Karpas-422 (cell line): ENCODE measurements around the gene CREB5. TPM values are rescaled to one million over a fixed set of nuclear protein-coding genes. Genes with fewer than 3 reads are reported as not detected.

Source experiments
- DNase-seq: peaks from one replicate; pipeline ENCODE4 v3.0.0-alpha.2; 2015
- H2AFZ ChIP-seq: fragments of 200-600 bp; sonication (generic); 2 replicates; pipeline ENCODE4 v1.6.1; 2014; ENCODE audit warnings: antibody characterized with exemption, low read length, mixed read lengths
- H3K27ac ChIP-seq: fragments of 200-600 bp; sonication (generic); 2 replicates; pipeline ENCODE4 v1.5.1; 2014; ENCODE audit warnings: mild to moderate bottlenecking, low read length, moderate library complexity
- H3K27me3 ChIP-seq: fragments of 200-600 bp; sonication (generic); 2 replicates; pipeline ENCODE4 v1.6.1; 2014; ENCODE audit warnings: low read length, mixed read lengths
- H3K36me3 ChIP-seq: fragments of 200-600 bp; sonication (generic); 2 replicates; pipeline ENCODE4 v1.6.1; 2014; ENCODE audit warnings: low read length, mixed read lengths; ENCODE audit not compliant: insufficient read depth
- H3K4me1 ChIP-seq: fragments of 200-600 bp; sonication (generic); 2 replicates; pipeline ENCODE4 v1.6.1; 2014; ENCODE audit warnings: mild to moderate bottlenecking, low read length, mixed read lengths
- H3K4me2 ChIP-seq: fragments of 200-600 bp; sonication (generic); 2 replicates; pipeline ENCODE4 v1.6.1; 2014; ENCODE audit warnings: low read length, low read depth, mild to moderate bottlenecking; ENCODE audit not compliant: poor library complexity, severe bottlenecking
- H3K4me3 ChIP-seq: fragments of 200-600 bp; sonication (generic); 2 replicates; pipeline ENCODE4 v1.5.1; 2014; ENCODE audit warnings: mild to moderate bottlenecking, antibody characterized with exemption, low read length, mixed read lengths
- H3K79me2 ChIP-seq: fragments of 200-600 bp; sonication (generic); 2 replicates; pipeline ENCODE4 v1.6.1; 2014; ENCODE audit warnings: mild to moderate bottlenecking, low read length, mixed read lengths
- H3K9ac ChIP-seq: fragments of 200-600 bp; sonication (generic); 2 replicates; pipeline ENCODE4 v1.6.0; 2014; ENCODE audit warnings: low read length
- H3K9me2 ChIP-seq: fragments of 200-600 bp; sonication (generic), shearing (Covaris generic); replicated peaks from 2 replicates; pipeline ENCODE4 v1.6.0; 2014; ENCODE audit warnings: mild to moderate bottlenecking, low read length, moderate library complexity; ENCODE audit not compliant: insufficient read depth
- H3K9me3 ChIP-seq: fragments of 300-700, 200-600 bp; sonication (generic); 2 replicates; pipeline ENCODE4 v1.6.1; 2014; ENCODE audit warnings: low read length, mixed read lengths
- H4K20me1 ChIP-seq: fragments of 200-600 bp; sonication (generic); 2 replicates; pipeline ENCODE4 v1.6.1; 2014; ENCODE audit warnings: mild to moderate bottlenecking, antibody characterized with exemption, low read length, low read depth; ENCODE audit not compliant: insufficient read depth
- total RNA-seq: library from RNA; depleted of rRNA; stranded (reverse); fragments of >200 nt; shearing (Covaris generic); gene quantifications from 2 replicates; pipeline ENCODE4 v1.2.3, GENCODE V29; 2014; ENCODE audit warnings: low replicate concordance

CREB5 gene
- total RNA-seq, 1 experiment from 2014 or later: 52.1 TPM

- no peaks in the 10 kb centered on the region for H3K36me3 ChIP-seq
- no peaks in the 10 kb centered on the region for H3K79me2 ChIP-seq
- DNase-seq: no peak
- H3K4me3 ChIP-seq: no peak overlapping the region
- H2AFZ ChIP-seq: no peak overlapping the region
- no peak overlapping the region for H3K27ac ChIP-seq
- H3K4me2 ChIP-seq: no peak overlapping the region
- H3K9me2 ChIP-seq: no peaks in the 10 kb centered on the region
- no peak overlapping the region for H3K9ac ChIP-seq
- peaks cover 24% of the 10 kb centered on the region for H3K4me1 ChIP-seq
- peaks cover 63% of the 10 kb centered on the region for H4K20me1 ChIP-seq
- no peaks in the 10 kb centered on the region for H3K9me3 ChIP-seq
- no peaks in the 10 kb centered on the region for H3K27me3 ChIP-seq
These were observed 270.5 kb downstream of the CREB5 start for GRCh38 chr7:28682801-28683200.

- Histone ChIP-seq H3K9me2 (no peaks in the 10 kb centered on the region), H3K4me2 (no peak overlapping the region), H3K36me3 (no peaks in the 10 kb centered on the region), H3K27me3 (no peaks in the 10 kb centered on the region), H3K4me1 (peaks cover 24% of the 10 kb centered on the region), H3K27ac (no peak overlapping the region), H3K79me2 (no peaks in the 10 kb centered on the region), H3K4me3 (no peak overlapping the region), H3K9me3 (no peaks in the 10 kb centered on the region), H3K9ac (no peak overlapping the region), H4K20me1 (peaks cover 59% of the 10 kb centered on the region), H2AFZ (no peak overlapping the region)
- DNase-seq: peak; percentile 47
These were observed 272.4 kb downstream of the CREB5 start for GRCh38 chr7:28684650-28685241.

- Histone ChIP-seq H3K27ac (no peak overlapping the region), H3K27me3 (no peaks in the 10 kb centered on the region), H3K9ac (no peak overlapping the region), H3K9me2 (no peaks in the 10 kb centered on the region), H3K4me3 (no peak overlapping the region), H3K9me3 (no peaks in the 10 kb centered on the region), H3K4me1 (peaks cover 24% of the 10 kb centered on the region), H3K4me2 (no peak overlapping the region), H3K79me2 (no peaks in the 10 kb centered on the region), H3K36me3 (no peaks in the 10 kb centered on the region), H2AFZ (no peak overlapping the region), H4K20me1 (peaks cover 57% of the 10 kb centered on the region)
- no peak for DNase-seq
These were observed 272.9 kb downstream of the CREB5 start for GRCh38 chr7:28685242-28685643.

- H2AFZ ChIP-seq: no peak overlapping the region
- H3K36me3 ChIP-seq: no peaks in the 10 kb centered on the region
- H3K4me1 ChIP-seq: peaks cover 24% of the 10 kb centered on the region
- H3K4me2 ChIP-seq: no peak overlapping the region
- H3K4me3 ChIP-seq: no peak overlapping the region
- no peaks in the 10 kb centered on the region for H3K9me2 ChIP-seq
- no peak overlapping the region for H3K9ac ChIP-seq
- peaks cover 55% of the 10 kb centered on the region for H4K20me1 ChIP-seq
- no peaks in the 10 kb centered on the region for H3K27me3 ChIP-seq
- H3K27ac ChIP-seq: no peak overlapping the region
- no peaks in the 10 kb centered on the region for H3K9me3 ChIP-seq
- no peak for DNase-seq
- H3K79me2 ChIP-seq: no peaks in the 10 kb centered on the region
These were observed 273.5 kb downstream of the CREB5 start for GRCh38 chr7:28685644-28686417.

- peaks cover 24% of the 10 kb centered on the region for H3K4me1 ChIP-seq
- H3K9me3 ChIP-seq: no peaks in the 10 kb centered on the region
- H3K4me2 ChIP-seq: no peak overlapping the region
- H3K9ac ChIP-seq: no peak overlapping the region
- H3K9me2 ChIP-seq: no peaks in the 10 kb centered on the region
- H3K79me2 ChIP-seq: no peaks in the 10 kb centered on the region
- DNase-seq: no peak
- H4K20me1 ChIP-seq: peaks cover 53% of the 10 kb centered on the region
- no peak overlapping the region for H2AFZ ChIP-seq
- H3K27me3 ChIP-seq: no peaks in the 10 kb centered on the region
- H3K4me3 ChIP-seq: no peak overlapping the region
- no peaks in the 10 kb centered on the region for H3K36me3 ChIP-seq
- no peak overlapping the region for H3K27ac ChIP-seq
These were observed 274.1 kb downstream of the CREB5 start for GRCh38 chr7:28686418-28686800.

- H3K4me1 ChIP-seq: peaks cover 24% of the 10 kb centered on the region
These were observed 275.2 kb downstream of the CREB5 start for GRCh38 chr7:28687537-28687936.

GRCh38 chr7:28688174-28688573 lies 275.9 kb downstream of the CREB5 start:
- no peaks in the 10 kb centered on the region for H3K36me3 ChIP-seq
- H3K4me1 ChIP-seq: peaks cover 24% of the 10 kb centered on the region
- DNase-seq: no peak
- no peaks in the 10 kb centered on the region for H3K9me3 ChIP-seq
- peaks cover 60% of the 10 kb centered on the region for H4K20me1 ChIP-seq
- H2AFZ ChIP-seq: no peak overlapping the region
- no peak overlapping the region for H3K9ac ChIP-seq
- H3K9me2 ChIP-seq: no peaks in the 10 kb centered on the region
- no peak overlapping the region for H3K4me2 ChIP-seq
- no peaks in the 10 kb centered on the region for H3K27me3 ChIP-seq
- no peak overlapping the region for H3K27ac ChIP-seq
- no peak overlapping the region for H3K4me3 ChIP-seq
- no peaks in the 10 kb centered on the region for H3K79me2 ChIP-seq

More at GRCh38 chr7:28687537-28687936, 275.2 kb downstream of the CREB5 start:
- Histone ChIP-seq H3K79me2 (no peaks in the 10 kb centered on the region), H3K9me3 (no peaks in the 10 kb centered on the region), H3K4me3 (no peak overlapping the region), H3K9me2 (no peaks in the 10 kb centered on the region), H4K20me1 (peaks cover 60% of the 10 kb centered on the region), H3K9ac (no peak overlapping the region), H3K27me3 (no peaks in the 10 kb centered on the region), H3K36me3 (no peaks in the 10 kb centered on the region), H3K27ac (no peak overlapping the region), H3K4me2 (no peak overlapping the region), H2AFZ (no peak overlapping the region)
- DNase-seq: no peak

GRCh38 chr7:28688651-28689050 lies 276.3 kb downstream of the CREB5 start:
- no peak overlapping the region for H3K4me2 ChIP-seq
- no peak for DNase-seq

More at GRCh38 chr7:28688651-28689050, 276.3 kb downstream of the CREB5 start:
- no peaks in the 10 kb centered on the region for H3K9me2 ChIP-seq
- no peaks in the 10 kb centered on the region for H3K79me2 ChIP-seq
- peaks cover 20% of the 10 kb centered on the region for H3K4me1 ChIP-seq
- H3K9ac ChIP-seq: no peak overlapping the region
- no peak overlapping the region for H3K4me3 ChIP-seq
- no peaks in the 10 kb centered on the region for H3K36me3 ChIP-seq
- no peaks in the 10 kb centered on the region for H3K27me3 ChIP-seq
- H3K27ac ChIP-seq: no peak overlapping the region
- no peaks in the 10 kb centered on the region for H3K9me3 ChIP-seq
- H2AFZ ChIP-seq: no peak overlapping the region
- H4K20me1 ChIP-seq: peaks cover 59% of the 10 kb centered on the region
